GM19452 (cell line): Measurements from ENCODE around the gene SETD1B.
"Not testable (repeated sequence)": the region's sequence is repeated elsewhere in the genome, so short reads cannot be mapped to it uniquely, and the experiment has no call there.

Experiments used
- ATAC-seq: cut with Tn5 transposase; IDR thresholded peaks from one replicate; pipeline ENCODE4 v1.9.1; 2021; ENCODE audit not compliant: unreplicated experiment

The SETD1B gene

GRCh38 chr12:121803861-121804416 lies at the start of gene SETD1B:
TSS of gene SETD1B (plus strand) at chr12:121804009. CDS start at chr12:121804738, 729 bp downstream.
- ATAC-seq = no peak

- no peak for ATAC-seq
These were observed 49.0 kb upstream of the SETD1B start for GRCh38 chr12:121754836-121755235.

- ATAC-seq = no peak
These were observed 48.2 kb upstream of the SETD1B start for GRCh38 chr12:121755591-121755990.

- ATAC-seq = not testable (repeated sequence)
These were observed 45.3 kb upstream of the SETD1B start for GRCh38 chr12:121758536-121758935.

GRCh38 chr12:121762269-121762668 lies 41.5 kb upstream of the SETD1B start:
- no peak for ATAC-seq

- no peak for ATAC-seq
These were observed 39.0 kb upstream of the SETD1B start for GRCh38 chr12:121764808-121765207.

GRCh38 chr12:121765573-121765972 lies 38.2 kb upstream of the SETD1B start:
- no peak for ATAC-seq

GRCh38 chr12:121766290-121767039 lies 37.3 kb upstream of the SETD1B start:
- ATAC-seq = no peak

- no peak for ATAC-seq
These were observed 36.2 kb upstream of the SETD1B start for GRCh38 chr12:121767525-121768016.

GRCh38 chr12:121769297-121769830 lies 34.4 kb upstream of the SETD1B start:
- ATAC-seq = no peak

GRCh38 chr12:121769831-121770301 lies 33.9 kb upstream of the SETD1B start:
- ATAC-seq = no peak

GRCh38 chr12:121770388-121770787 lies 33.4 kb upstream of the SETD1B start:
- no peak for ATAC-seq

GRCh38 chr12:121770813-121771625 lies 32.8 kb upstream of the SETD1B start:
- ATAC-seq = no peak

GRCh38 chr12:121773011-121773777 lies 30.6 kb upstream of the SETD1B start:
- peak; percentile 82 for ATAC-seq

GRCh38 chr12:121774968-121775474 lies 28.8 kb upstream of the SETD1B start:
- ATAC-seq = no peak

- ATAC-seq = no peak
These were observed 28.3 kb upstream of the SETD1B start for GRCh38 chr12:121775501-121775900.

- peak; percentile 56 for ATAC-seq
These were observed 27.4 kb upstream of the SETD1B start for GRCh38 chr12:121776190-121777098.

GRCh38 chr12:121778567-121779421 lies 25.0 kb upstream of the SETD1B start:
- no peak for ATAC-seq
